A549 treated with AZD9567 at 1 μM for 4 hours (cell line): ENCODE measurements around the gene COL24A1. TPM values are rescaled to one million over a fixed set of nuclear protein-coding genes. Genes with fewer than 3 reads are reported as not detected.

Experiments
- total RNA-seq: library from RNA; stranded (reverse); fragments of 200-300 nt; extraction: Qiagen RNA extraction; gene quantifications from 5 replicates; pipeline ENCODE4 v1.2.3, GENCODE V29; 2022; ENCODE audit not compliant: insufficient read depth

The COL24A1 gene
- total RNA-seq: 0.01 to 0.02 TPM (median 0.01 TPM) in 3 of 5 replicates, not detected in the others

DNA sequence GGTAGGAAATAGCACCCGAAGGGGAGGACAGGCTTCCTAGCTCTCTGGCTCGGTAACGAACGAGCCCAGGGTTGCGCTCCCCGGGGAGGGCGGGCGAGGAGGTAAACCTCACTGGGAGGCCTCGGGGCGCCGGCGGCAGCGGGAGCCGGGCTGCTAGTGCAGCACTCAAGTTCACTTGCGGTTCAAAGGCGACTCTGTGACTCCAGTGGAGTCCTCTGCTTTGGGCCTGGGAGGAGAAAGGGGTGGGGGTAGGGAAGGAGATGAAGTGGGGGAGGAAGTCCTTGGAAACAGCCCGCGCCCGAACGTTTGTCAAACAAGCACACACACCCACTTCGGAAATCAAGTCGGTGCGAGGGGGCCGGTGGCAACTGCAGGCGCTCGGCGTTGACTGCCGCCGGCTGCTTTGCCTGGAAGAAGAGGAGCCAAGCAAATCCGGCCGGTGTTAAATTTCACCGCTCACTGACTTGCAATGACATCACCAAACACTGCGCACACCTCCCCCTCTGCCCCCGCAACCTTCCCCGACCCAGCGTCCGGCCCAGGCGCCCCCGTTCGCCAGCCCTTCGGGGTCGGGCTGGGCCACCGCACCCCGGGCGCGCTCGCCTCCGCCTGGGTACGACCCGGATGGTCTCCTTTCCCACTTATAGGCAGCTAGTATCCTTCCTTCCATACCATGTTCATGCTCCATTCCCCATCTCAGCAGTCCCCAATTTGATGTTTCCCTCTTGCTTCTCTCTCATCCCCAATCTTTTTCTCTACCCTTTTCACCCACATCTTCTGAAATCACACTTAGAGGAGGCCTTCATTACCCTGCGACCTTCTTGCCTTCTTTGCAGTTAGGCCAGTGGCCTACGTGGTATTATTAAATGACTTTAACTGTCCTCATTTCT, at the start of gene COL24A1:
COL24A1 (minus strand) TSS at position 207 of the 890 bp plus-strand sequence. CDS start 376 bp downstream, outside the sequence.

DNA sequence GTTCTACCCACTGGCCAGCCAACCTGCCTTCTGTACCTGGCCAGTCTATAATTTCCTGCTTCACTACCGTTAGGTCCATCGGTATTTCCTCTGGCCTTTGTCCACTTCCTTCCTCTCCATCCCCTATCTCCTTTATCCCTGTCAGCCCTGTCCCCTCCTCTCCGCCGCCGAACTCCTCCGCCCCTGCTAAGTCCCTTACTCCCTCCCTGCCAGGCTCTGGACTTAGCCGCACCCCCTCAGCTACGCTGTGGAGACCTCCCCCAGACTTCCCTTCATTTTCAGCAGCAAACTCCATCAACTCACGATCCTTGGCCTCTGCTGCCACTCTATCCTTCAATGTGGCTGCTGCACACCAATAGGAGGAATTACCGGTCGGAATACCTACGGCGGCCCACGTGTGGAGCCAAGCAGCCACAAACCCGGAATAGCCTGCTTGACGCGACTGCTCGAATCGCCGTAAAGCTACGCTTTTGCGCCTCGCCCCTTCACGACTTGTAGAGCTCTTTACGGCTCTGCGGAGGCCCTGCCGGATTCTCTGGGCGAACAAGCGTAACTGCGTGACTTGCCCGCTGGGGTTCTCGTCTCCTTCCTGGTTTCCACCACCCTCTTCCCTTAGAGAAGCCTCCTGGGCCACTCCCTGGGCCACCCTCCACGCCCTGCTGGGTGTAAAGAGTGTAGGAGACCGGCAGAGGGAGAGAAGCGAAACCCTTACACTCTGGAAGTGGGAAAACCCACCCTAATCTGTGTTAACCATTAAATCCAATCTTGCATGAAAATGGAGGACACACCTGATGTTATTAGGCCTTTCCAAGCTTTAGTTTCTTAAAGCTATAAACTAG, 448.4 kb downstream of the COL24A1 start, which contains the start of gene ZNHIT6:
ZNHIT6 (minus strand) TSS at position 444 of the 839 bp plus-strand sequence; CDS start at position 295, 149 bp downstream.

Other genes starting within 250 kb of the COL24A1 start
- 8.3 to 19.7 TPM (median 9.7 TPM) in 5 replicates for gene ODF2L, start 239.6 kb upstream of the COL24A1 start, total RNA-seq